IMR-90 (cell line): ENCODE results near the gene CD244. TPM values are rescaled to one million over a fixed set of nuclear protein-coding genes. Genes with fewer than 3 reads are reported as not detected.

Experiments used
- ATAC-seq: fragments of 200-7000 bp; cut with Tn5 transposase; 2 replicates; pipeline ENCODE4 v1.9.1; 2020; ENCODE audit warnings: low read depth, mild to moderate bottlenecking, moderate library complexity
- BruUV-seq: library from RNA; stranded (reverse); fragments of 400-500 nt; replicated peaks from 2 replicates; lab custom pipeline; 2021; lab: Mats Ljungman, UMichigan
- CTCF ChIA-PET: fragments of 300-600 bp; formaldehyde crosslinking; extraction: SDS; loops from one replicate; lab custom pipeline; 2021; ENCODE audit warnings: antibody characterized with exemption; lab: Yijun Ruan, JAX
- POLR2A ChIA-PET: fragments of 300-600 bp; sonication (Branson Sonifier 250); formaldehyde crosslinking; loops from one replicate; lab custom pipeline; 2022; ENCODE audit warnings: antibody characterized with exemption; ENCODE audit not compliant: unreplicated experiment; lab: Charles Lee
- DNase-seq: peaks from one replicate; pipeline ENCODE4 v3.0.0; 2013
- H2AFZ ChIP-seq: replicated peaks from 2 replicates; pipeline ENCODE3; 2013; ENCODE audit warnings: low read length, mild to moderate bottlenecking; ENCODE audit not compliant: poor library complexity
- H2AK5ac ChIP-seq: 2 replicates; pipeline ENCODE4 v1.6.1; 2013; ENCODE audit warnings: low read depth, low read length, inconsistent platforms
- H2AK9ac ChIP-seq: replicated peaks from 2 replicates; pipeline ENCODE3; 2013; ENCODE audit warnings: mild to moderate bottlenecking, low read depth, low read length, moderate library complexity; ENCODE audit not compliant: poor library complexity
- H2BK120ac ChIP-seq: 2 replicates; pipeline ENCODE4 v1.6.1; 2013; ENCODE audit warnings: low read depth, low read length, inconsistent platforms
- H2BK15ac ChIP-seq: 3 replicates; pipeline ENCODE4 v1.6.1; 2013; ENCODE audit warnings: low read depth, low read length, inconsistent platforms
- H2BK20ac ChIP-seq: 2 replicates; pipeline ENCODE4 v1.6.1; 2013; ENCODE audit warnings: low read depth, mild to moderate bottlenecking, inconsistent platforms, low read length, moderate library complexity
- H2BK5ac ChIP-seq: 2 replicates; pipeline ENCODE4 v1.6.1; 2013; ENCODE audit warnings: mild to moderate bottlenecking, low read depth, low read length, inconsistent platforms; ENCODE audit not compliant: poor library complexity, severe bottlenecking
- H3K14ac ChIP-seq: replicated peaks from 2 replicates; pipeline ENCODE4 v1.6.1; 2013; ENCODE audit warnings: low read depth, low read length, inconsistent platforms
- H3K18ac ChIP-seq: 2 replicates; pipeline ENCODE4 v1.6.1; 2013; ENCODE audit warnings: low read depth, low read length, control low read depth
- H3K23ac ChIP-seq: 2 replicates; pipeline ENCODE4 v1.6.1; 2013; ENCODE audit warnings: low read depth, low read length, inconsistent platforms
- H3K27ac ChIP-seq: 2 replicates; pipeline ENCODE4 v1.5.1; 2013; ENCODE audit warnings: mild to moderate bottlenecking, control low read depth, low read length; ENCODE audit not compliant: insufficient read depth
- H3K27me3 ChIP-seq: 2 replicates; pipeline ENCODE4 v1.6.1; 2013; ENCODE audit warnings: low read length; ENCODE audit not compliant: control insufficient read depth, insufficient read depth
- H3K36me3 ChIP-seq: 2 replicates; pipeline ENCODE4 v1.6.1; 2013; ENCODE audit warnings: low read length, mixed read lengths; ENCODE audit not compliant: control insufficient read depth, insufficient read depth
- H3K4ac ChIP-seq: 2 replicates; pipeline ENCODE4 v1.6.1; 2013; ENCODE audit warnings: low read depth, low read length, inconsistent platforms
- H3K4me1 ChIP-seq: 2 replicates; pipeline ENCODE4 v1.6.1; 2013; ENCODE audit warnings: low read length, mixed read lengths; ENCODE audit not compliant: control insufficient read depth, insufficient read depth
- H3K4me2 ChIP-seq: 2 replicates; pipeline ENCODE4 v1.6.1; 2013; ENCODE audit warnings: low read depth, mild to moderate bottlenecking, control low read depth, low read length, moderate library complexity
- H3K4me3 ChIP-seq: 2 replicates; pipeline ENCODE4 v1.5.1; 2013; ENCODE audit warnings: low read depth, mild to moderate bottlenecking, control low read depth, low read length, moderate library complexity; ENCODE audit not compliant: insufficient read depth
- H3K56ac ChIP-seq: 2 replicates; pipeline ENCODE4 v1.6.1; 2013; ENCODE audit warnings: low read length, inconsistent platforms; ENCODE audit not compliant: insufficient read depth; ENCODE audit errors: extremely low read depth
- H3K79me1 ChIP-seq, 2 experiments: 2 replicates each; pipeline ENCODE4 v1.6.1; 2013; ENCODE audit warnings: low read length in 2 of 2, inconsistent platforms in 1 of 2, low read depth in 1 of 2
- H3K9ac ChIP-seq: 2 replicates; pipeline ENCODE4 v1.6.1; 2013; ENCODE audit warnings: low read depth, low read length, control low read depth
- H3K9me1 ChIP-seq: 2 replicates; pipeline ENCODE4 v1.6.1; 2013; ENCODE audit warnings: low read length, inconsistent platforms; ENCODE audit not compliant: insufficient read depth
- H3K9me3 ChIP-seq: 2 replicates; pipeline ENCODE4 v1.6.1; 2013; ENCODE audit warnings: low read length; ENCODE audit not compliant: control insufficient read depth, insufficient read depth
- H4K20me1 ChIP-seq: 2 replicates; pipeline ENCODE4 v1.6.1; 2013; ENCODE audit warnings: low read length, inconsistent platforms; ENCODE audit not compliant: insufficient read depth
- H4K5ac ChIP-seq: 2 replicates; pipeline ENCODE4 v1.6.1; 2013; ENCODE audit warnings: mild to moderate bottlenecking, low read depth, low read length, control low read depth
- H4K8ac ChIP-seq, 2 experiments: 2 replicates each; pipeline ENCODE4 v1.6.1; 2013; ENCODE audit warnings: low read depth in 2 of 2, low read length in 2 of 2, control low read depth in 1 of 2, inconsistent platforms in 1 of 2
- H4K91ac ChIP-seq: 2 replicates; pipeline ENCODE4 v1.6.1; 2013; ENCODE audit warnings: low read depth, low read length, inconsistent platforms; ENCODE audit not compliant: insufficient read depth
- BHLHE40 ChIP-seq: fragments of 150-350 bp; IDR thresholded peaks from 2 replicates; pipeline ENCODE4 v1.6.1; 2016; ENCODE audit warnings: mild to moderate bottlenecking, low read depth, low read length
- CEBPB ChIP-seq: IDR thresholded peaks from 2 replicates; pipeline ENCODE4 v1.6.1; 2012; ENCODE audit warnings: low read depth, low read length, improper control_type of control experiment
- CHD1 ChIP-seq: IDR thresholded peaks from 2 replicates; pipeline ENCODE4 v1.6.1; 2012; ENCODE audit warnings: low read depth, low read length, improper control_type of control experiment
- FOS ChIP-seq: fragments of 150-350 bp; IDR thresholded peaks from 2 replicates; pipeline ENCODE4 v1.6.1; 2016; ENCODE audit warnings: low read depth, low read length
- MAZ ChIP-seq: IDR thresholded peaks from 2 replicates; pipeline ENCODE4 v1.6.1; 2012; ENCODE audit warnings: low read depth, mild to moderate bottlenecking, low read length, improper control_type of control experiment, moderate library complexity, borderline replicate concordance
- MXI1 ChIP-seq: IDR thresholded peaks from 2 replicates; pipeline ENCODE4 v1.6.1; 2012; ENCODE audit warnings: low read depth, mild to moderate bottlenecking, low read length, moderate library complexity, borderline replicate concordance
- NFE2L2 ChIP-seq: fragments of 150-350 bp; IDR thresholded peaks from 2 replicates; pipeline ENCODE4 v1.6.1; 2016; ENCODE audit warnings: low read depth, mild to moderate bottlenecking, low read length
- POLR2A ChIP-seq: IDR thresholded peaks from 2 replicates; pipeline ENCODE4 v1.6.1; 2012; ENCODE audit warnings: mild to moderate bottlenecking, low read depth, low read length
- RAD21 ChIP-seq: IDR thresholded peaks from 2 replicates; pipeline ENCODE4 v1.6.1; 2012; ENCODE audit warnings: low read length, improper control_type of control experiment
- RCOR1 ChIP-seq: IDR thresholded peaks from 2 replicates; pipeline ENCODE4 v1.6.1; 2012; ENCODE audit warnings: mild to moderate bottlenecking, low read length, improper control_type of control experiment; ENCODE audit not compliant: insufficient replicate concordance
- RFX5 ChIP-seq: IDR thresholded peaks from 2 replicates; pipeline ENCODE4 v1.8.0; 2012; ENCODE audit warnings: low read depth, mild to moderate bottlenecking, low read length, moderate library complexity
- SMC3 ChIP-seq: fragments of 150-350 bp; IDR thresholded peaks from 2 replicates; pipeline ENCODE4 v1.6.1; 2016; ENCODE audit warnings: low read depth, mild to moderate bottlenecking, antibody characterized with exemption, low read length, moderate library complexity
- WGBS, 2 experiments: methylation state at CpG; one replicate each; pipeline versions ENCODE4 v1.1.5 to v1.1.7; 2013; ENCODE audit warnings: missing lambda C conversion rate in 2 of 2; ENCODE audit not compliant: insufficient read length in 1 of 2; ENCODE audit errors: extremely low coverage in 2 of 2; 5-methylcytosine and 5-hydroxymethylcytosine counted together
- dilution Hi-C: fragments of 300-500 bp; cut with HindIII; formaldehyde crosslinking; loops from one replicate; pipeline ENCODE4 v1.14.3; 2018; ENCODE audit warnings: low sequenced_read_pairs; ENCODE audit not compliant: unreplicated experiment
- in situ Hi-C: fragments of 300-500 bp; cut with MboI; formaldehyde crosslinking; loops from 3 replicates; pipeline ENCODE4 v1.14.3; 2019; ENCODE audit warnings: low sequenced_read_pairs, inconsistent platforms, mixed read lengths
- intact Hi-C: fragments of 100-400 bp; cut with micrococcal nuclease; formaldehyde crosslinking; loops from 2 replicates; pipeline ENCODE4 v1.10.0; 2022
- polyA plus RNA-seq, 3 experiments: library from polyadenylated mRNA; depleted of rRNA; stranded (reverse); fragments of >200 nt; gene quantifications; 2 replicates each; pipeline ENCODE4 v1.2.3, GENCODE V29; 2012; ENCODE audit warnings: low replicate concordance in 1 of 3
- total RNA-seq: library from RNA; depleted of rRNA; stranded (reverse); fragments of >200 nt; gene quantifications from 2 replicates; pipeline ENCODE4 v1.2.3, GENCODE V29; 2012
- TF ChIP-seq, protein P1 (sequence below): fragments of 150-350 bp; IDR thresholded peaks from 2 replicates; pipeline ENCODE4 v1.6.1; 2016; ENCODE audit warnings: low read depth, mild to moderate bottlenecking, low read length, moderate library complexity, borderline replicate concordance
- TF ChIP-seq, protein P2 (sequence below): fragments of 150-350 bp; IDR thresholded peaks from 2 replicates; pipeline ENCODE4 v1.6.1; 2017; ENCODE audit warnings: mild to moderate bottlenecking, antibody characterized with exemption, low read length, low read depth
- TF ChIP-seq, protein P3 (sequence below): conservative IDR thresholded peaks from 2 replicates; pipeline ENCODE4 v1.5.1; 2012; ENCODE audit warnings: mild to moderate bottlenecking, low read depth, low read length, improper control_type of control experiment

The CD244 gene
- total and polyA plus RNA-seq, 2 of the 4 experiments (the other 2 are of a cell fraction), result not detected

DNA sequence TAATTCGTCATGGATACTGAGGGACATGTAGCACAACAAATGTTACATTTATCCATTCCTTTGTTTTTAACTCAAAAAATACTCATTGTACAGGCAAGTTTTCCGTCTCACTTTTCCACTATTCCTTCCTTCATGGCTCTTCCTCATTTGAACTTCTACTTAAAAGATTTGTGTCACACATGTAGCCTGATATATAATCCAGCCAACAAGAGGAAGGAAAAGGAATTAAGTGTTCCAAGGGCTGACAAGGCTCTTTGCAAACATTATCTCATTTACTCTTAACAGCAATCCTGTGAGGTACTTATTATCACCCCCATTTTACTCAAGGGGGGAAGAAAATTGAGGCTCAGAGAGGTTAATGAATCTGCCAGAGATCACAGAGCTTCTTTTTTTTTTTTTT, 22.9 kb downstream of the CD244 start:
- in situ Hi-C loops (no loop called here), intact Hi-C loops (no loop called here)

More for the DNA sequence above, 22.9 kb downstream of the CD244 start:
- Histone ChIP-seq H2BK120ac (no peak overlapping the region), H4K5ac (no peak overlapping the region), H4K91ac (no peak overlapping the region), H3K36me3 (no peaks in the 10 kb centered on the region), H3K56ac (no peak overlapping the region), H3K9me3 (no peaks in the 10 kb centered on the region), H4K20me1 (no peaks in the 10 kb centered on the region), H3K18ac (no peak overlapping the region), H3K4me2 (no peak overlapping the region), H2BK15ac (no peak overlapping the region), H3K23ac (no peak overlapping the region), H2BK5ac (no peak overlapping the region), H3K27me3 (peaks cover 6% of the 10 kb centered on the region), H4K8ac (no peak overlapping the region), H2BK20ac (no peak overlapping the region), H3K79me1 (no peaks in the 10 kb centered on the region), H3K4me1 (no peaks in the 10 kb centered on the region), H2AFZ (no peak overlapping the region), H3K9ac (no peak overlapping the region), H3K4ac (no peak overlapping the region), H3K9me1 (no peaks in the 10 kb centered on the region), H2AK9ac (no peak overlapping the region), H3K27ac (no peak overlapping the region), H3K14ac (no peak overlapping the region), H3K4me3 (no peak overlapping the region), H2AK5ac (no peak overlapping the region)
- POLR2A ChIA-PET, result no interaction called here
- TF ChIP-seq CEBPB (no peak), RAD21 (no peak), NFE2L2 (no peak), MXI1 (no peak), SMC3 (no peak), CHD1 (no peak), RFX5 (no peak), FOS (no peak), RCOR1 (no peak), POLR2A (no peak), BHLHE40 (no peak), MAZ (no peak)
- TF ChIP-seq, protein P1, sequence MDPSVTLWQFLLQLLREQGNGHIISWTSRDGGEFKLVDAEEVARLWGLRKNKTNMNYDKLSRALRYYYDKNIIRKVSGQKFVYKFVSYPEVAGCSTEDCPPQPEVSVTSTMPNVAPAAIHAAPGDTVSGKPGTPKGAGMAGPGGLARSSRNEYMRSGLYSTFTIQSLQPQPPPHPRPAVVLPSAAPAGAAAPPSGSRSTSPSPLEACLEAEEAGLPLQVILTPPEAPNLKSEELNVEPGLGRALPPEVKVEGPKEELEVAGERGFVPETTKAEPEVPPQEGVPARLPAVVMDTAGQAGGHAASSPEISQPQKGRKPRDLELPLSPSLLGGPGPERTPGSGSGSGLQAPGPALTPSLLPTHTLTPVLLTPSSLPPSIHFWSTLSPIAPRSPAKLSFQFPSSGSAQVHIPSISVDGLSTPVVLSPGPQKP, result no peak
- TF ChIP-seq, protein P2, sequence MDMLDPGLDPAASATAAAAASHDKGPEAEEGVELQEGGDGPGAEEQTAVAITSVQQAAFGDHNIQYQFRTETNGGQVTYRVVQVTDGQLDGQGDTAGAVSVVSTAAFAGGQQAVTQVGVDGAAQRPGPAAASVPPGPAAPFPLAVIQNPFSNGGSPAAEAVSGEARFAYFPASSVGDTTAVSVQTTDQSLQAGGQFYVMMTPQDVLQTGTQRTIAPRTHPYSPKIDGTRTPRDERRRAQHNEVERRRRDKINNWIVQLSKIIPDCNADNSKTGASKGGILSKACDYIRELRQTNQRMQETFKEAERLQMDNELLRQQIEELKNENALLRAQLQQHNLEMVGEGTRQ, result no peak
- TF ChIP-seq, protein P3, sequence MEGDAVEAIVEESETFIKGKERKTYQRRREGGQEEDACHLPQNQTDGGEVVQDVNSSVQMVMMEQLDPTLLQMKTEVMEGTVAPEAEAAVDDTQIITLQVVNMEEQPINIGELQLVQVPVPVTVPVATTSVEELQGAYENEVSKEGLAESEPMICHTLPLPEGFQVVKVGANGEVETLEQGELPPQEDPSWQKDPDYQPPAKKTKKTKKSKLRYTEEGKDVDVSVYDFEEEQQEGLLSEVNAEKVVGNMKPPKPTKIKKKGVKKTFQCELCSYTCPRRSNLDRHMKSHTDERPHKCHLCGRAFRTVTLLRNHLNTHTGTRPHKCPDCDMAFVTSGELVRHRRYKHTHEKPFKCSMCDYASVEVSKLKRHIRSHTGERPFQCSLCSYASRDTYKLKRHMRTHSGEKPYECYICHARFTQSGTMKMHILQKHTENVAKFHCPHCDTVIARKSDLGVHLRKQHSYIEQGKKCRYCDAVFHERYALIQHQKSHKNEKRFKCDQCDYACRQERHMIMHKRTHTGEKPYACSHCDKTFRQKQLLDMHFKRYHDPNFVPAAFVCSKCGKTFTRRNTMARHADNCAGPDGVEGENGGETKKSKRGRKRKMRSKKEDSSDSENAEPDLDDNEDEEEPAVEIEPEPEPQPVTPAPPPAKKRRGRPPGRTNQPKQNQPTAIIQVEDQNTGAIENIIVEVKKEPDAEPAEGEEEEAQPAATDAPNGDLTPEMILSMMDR, result no peak
- ATAC-seq (no peak), DNase-seq (no peak)
- dilution Hi-C loops, result no loop called here
- no CpG with 5 or more reads among the region's 2 CpGs for WGBS, 2 experiments
- CTCF ChIA-PET, result no interaction called here
- BruUV-seq, result no TSS peak
